Activated CD8-positive, alpha-beta memory T cell treated with anti-CD3 and anti-CD28 coated beads, Interleukin-2, amount 50 U/mL, for 1 hour (primary cell): ENCODE data around the gene GRIN2A.

Experiments used
- DNase-seq: peaks from one replicate; pipeline ENCODE4 v3.0.0-alpha.2; 2020; ENCODE audit errors: extremely low read depth

GRIN2A gene

GRCh38 chr16:10181196-10182162, 749 bp downstream of the GRIN2A start:
- DNase-seq, result no peak

- DNase-seq, result no peak
Measured at GRCh38 chr16:10180771-10181163, 1.5 kb downstream of the GRIN2A start.

GRCh38 chr16:10180042-10180770, 2.0 kb downstream of the GRIN2A start:
- DNase-seq, result no peak

GRCh38 chr16:10178526-10178925, 3.7 kb downstream of the GRIN2A start:
- no peak for DNase-seq

- DNase-seq, result no peak
Measured at GRCh38 chr16:10178080-10178479, 4.1 kb downstream of the GRIN2A start.

- DNase-seq, result no peak
Measured at GRCh38 chr16:10172848-10173655, 9.2 kb downstream of the GRIN2A start.

GRCh38 chr16:10171221-10171620, 11.0 kb downstream of the GRIN2A start:
- DNase-seq, result no peak

- DNase-seq, result no peak
Measured at GRCh38 chr16:10169904-10170410, 12.3 kb downstream of the GRIN2A start.

GRCh38 chr16:10169031-10169430, 13.2 kb downstream of the GRIN2A start:
- DNase-seq, result no peak

GRCh38 chr16:10168258-10168657, 14.0 kb downstream of the GRIN2A start:
- no peak for DNase-seq

- no peak for DNase-seq
Measured at GRCh38 chr16:10165643-10166042, 16.6 kb downstream of the GRIN2A start.

GRCh38 chr16:10162981-10163380, 19.2 kb downstream of the GRIN2A start:
- DNase-seq, result no peak

GRCh38 chr16:10156099-10156498, 26.1 kb downstream of the GRIN2A start:
- DNase-seq, result no peak

- DNase-seq, result no peak
Measured at GRCh38 chr16:10154389-10154788, 27.8 kb downstream of the GRIN2A start.

GRCh38 chr16:10153985-10154384, 28.2 kb downstream of the GRIN2A start:
- DNase-seq, result no peak

GRCh38 chr16:10151718-10152117, 30.5 kb downstream of the GRIN2A start:
- DNase-seq, result no peak

GRCh38 chr16:10150906-10151305, 31.3 kb downstream of the GRIN2A start:
- no peak for DNase-seq

GRCh38 chr16:10145542-10146035, 36.6 kb downstream of the GRIN2A start:
- DNase-seq, result no peak

GRCh38 chr16:10141671-10142070, 40.6 kb downstream of the GRIN2A start:
- no peak for DNase-seq

- no peak for DNase-seq
Measured at GRCh38 chr16:10138881-10139280, 43.3 kb downstream of the GRIN2A start.

GRCh38 chr16:10137341-10137740, 44.9 kb downstream of the GRIN2A start:
- no peak for DNase-seq

- DNase-seq, result no peak
Measured at GRCh38 chr16:10136916-10137315, 45.3 kb downstream of the GRIN2A start.
